Measurements from ENCODE around the gene MAP3K15. TPM values are rescaled to one million over a fixed set of nuclear protein-coding genes. Genes with fewer than 3 reads are reported as not detected.

MAP3K15 gene
- total RNA-seq, 4 donors from 2014 or later = not detected

DNA sequence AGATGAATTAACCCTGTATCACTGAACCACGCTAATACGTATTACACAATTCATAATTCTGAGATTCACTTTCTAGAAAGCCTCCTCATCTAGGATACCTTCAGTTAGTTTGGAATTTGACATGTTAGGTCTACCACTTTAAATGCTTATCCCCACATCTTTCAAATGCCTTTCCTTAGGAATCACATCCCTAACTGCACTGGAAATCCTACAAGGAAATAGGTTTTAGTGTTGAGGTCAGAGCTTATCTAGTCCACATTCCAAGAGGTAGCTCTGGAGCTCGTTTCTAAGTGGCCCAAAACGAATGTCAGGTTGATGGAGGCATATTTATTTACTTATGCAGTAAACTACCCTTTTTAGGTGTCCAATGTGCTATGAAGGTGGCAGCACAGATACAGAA lies 153.6 kb downstream of the MAP3K15 start:
- no peak for DNase-seq
- H3K27ac ChIP-seq = no peak overlapping the region
- intact Hi-C loops (cut with DNase I) = no loop called here
- 66 to 76% methylated on average over 4 of the region's 4 CpGs for WGBS, 2 donors
- no peak for TF ChIP-seq POLR2A (IDR thresholded peaks at IDR 0.05)
- TF ChIP-seq, protein P1, sequence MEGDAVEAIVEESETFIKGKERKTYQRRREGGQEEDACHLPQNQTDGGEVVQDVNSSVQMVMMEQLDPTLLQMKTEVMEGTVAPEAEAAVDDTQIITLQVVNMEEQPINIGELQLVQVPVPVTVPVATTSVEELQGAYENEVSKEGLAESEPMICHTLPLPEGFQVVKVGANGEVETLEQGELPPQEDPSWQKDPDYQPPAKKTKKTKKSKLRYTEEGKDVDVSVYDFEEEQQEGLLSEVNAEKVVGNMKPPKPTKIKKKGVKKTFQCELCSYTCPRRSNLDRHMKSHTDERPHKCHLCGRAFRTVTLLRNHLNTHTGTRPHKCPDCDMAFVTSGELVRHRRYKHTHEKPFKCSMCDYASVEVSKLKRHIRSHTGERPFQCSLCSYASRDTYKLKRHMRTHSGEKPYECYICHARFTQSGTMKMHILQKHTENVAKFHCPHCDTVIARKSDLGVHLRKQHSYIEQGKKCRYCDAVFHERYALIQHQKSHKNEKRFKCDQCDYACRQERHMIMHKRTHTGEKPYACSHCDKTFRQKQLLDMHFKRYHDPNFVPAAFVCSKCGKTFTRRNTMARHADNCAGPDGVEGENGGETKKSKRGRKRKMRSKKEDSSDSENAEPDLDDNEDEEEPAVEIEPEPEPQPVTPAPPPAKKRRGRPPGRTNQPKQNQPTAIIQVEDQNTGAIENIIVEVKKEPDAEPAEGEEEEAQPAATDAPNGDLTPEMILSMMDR (IDR thresholded peaks at IDR 0.05) = no peak
- no peaks in the 10 kb centered on the region for H3K4me1 ChIP-seq
- H3K36me3 ChIP-seq = peaks cover 0 to 70% (median 5%) of the 10 kb centered on the region in 3 donors
- H3K4me3 ChIP-seq = no peak overlapping the region
- H3K9me3 ChIP-seq = no peaks in the 10 kb centered on the region
- no peaks in the 10 kb centered on the region for H3K27me3 ChIP-seq

- no peak overlapping the region for H3K4me3 ChIP-seq
- 68 to 69% methylated on average over 4 to 6 of the region's 6 CpGs for WGBS, 2 donors
- DNase-seq = no peak
- no peaks in the 10 kb centered on the region for H3K9me3 ChIP-seq
- no peak overlapping the region for H3K27ac ChIP-seq
- H3K4me1 ChIP-seq = no peaks in the 10 kb centered on the region
- intact Hi-C loops (cut with DNase I) = no loop called here
- peaks cover 0 to 78% (median 5%) of the 10 kb centered on the region in 3 donors for H3K36me3 ChIP-seq
- TF ChIP-seq, protein P1 (IDR thresholded peaks at IDR 0.05) = no peak
- no peaks in the 10 kb centered on the region for H3K27me3 ChIP-seq
Observed at GRCh38 chrX:19360903-19361302, 154.4 kb downstream of the MAP3K15 start.

GRCh38 chrX:19358521-19358920 lies 156.8 kb downstream of the MAP3K15 start:
- H3K4me1 ChIP-seq = no peaks in the 10 kb centered on the region

GRCh38 chrX:19354625-19355024 lies 160.7 kb downstream of the MAP3K15 start:
- no peak overlapping the region for H3K4me3 ChIP-seq
- H3K27ac ChIP-seq = no peak overlapping the region
- no peaks in the 10 kb centered on the region for H3K9me3 ChIP-seq
- H3K4me1 ChIP-seq = no peaks in the 10 kb centered on the region
- intact Hi-C loops (cut with DNase I) = no loop called here
- H3K27me3 ChIP-seq = no peaks in the 10 kb centered on the region
- H3K36me3 ChIP-seq = peaks cover 0 to 100% (median 0%) of the 10 kb centered on the region in 3 donors
- no peak for DNase-seq
- TF ChIP-seq POLR2A (IDR thresholded peaks at IDR 0.05) = no peak
- TF ChIP-seq, protein P1 (IDR thresholded peaks at IDR 0.05) = no peak
- 92 to 94% methylated on average over 2 to 6 of the region's 6 CpGs for WGBS, 2 donors

More at GRCh38 chrX:19358521-19358920, 156.8 kb downstream of the MAP3K15 start:
- intact Hi-C loops (cut with DNase I) = no loop called here
- Histone ChIP-seq H3K36me3 (peaks cover 0 to 92% (median 2%) of the 10 kb centered on the region in 3 donors), H3K27ac (no peak overlapping the region), H3K27me3 (no peaks in the 10 kb centered on the region), H3K4me3 (no peak overlapping the region), H3K9me3 (no peaks in the 10 kb centered on the region)
- DNase-seq = no peak
- 53 to 82% methylated on average over 7 of the region's 7 CpGs for WGBS, 2 donors
- TF ChIP-seq, protein P1 (IDR thresholded peaks at IDR 0.05) = no peak
- no peak for TF ChIP-seq POLR2A (IDR thresholded peaks at IDR 0.05)

- H3K27ac ChIP-seq = no peak overlapping the region
- TF ChIP-seq, protein P1 (IDR thresholded peaks at IDR 0.05) = no peak
- TF ChIP-seq POLR2A (IDR thresholded peaks at IDR 0.05) = no peak
- no peaks in the 10 kb centered on the region for H3K9me3 ChIP-seq
- intact Hi-C loops (cut with DNase I) = no loop called here
- WGBS, 2 donors = 60 to 64% methylated on average over 7 to 8 of the region's 8 CpGs
- no peak overlapping the region for H3K4me3 ChIP-seq
- H3K36me3 ChIP-seq = peaks cover 0 to 76% (median 0%) of the 10 kb centered on the region in 3 donors
- no peaks in the 10 kb centered on the region for H3K27me3 ChIP-seq
- peaks cover 0 to 13% (median 0%) of the 10 kb centered on the region in 3 donors for H3K4me1 ChIP-seq
- DNase-seq = no peak
Observed at GRCh38 chrX:19350941-19351384, 164.3 kb downstream of the MAP3K15 start.

Data from esophagus squamous epithelium (tissue), 5 donors.